GM23338 (cell line): ENCODE data around the gene DIAPH3. TPM values are rescaled to one million over a fixed set of nuclear protein-coding genes. Genes with fewer than 3 reads are reported as not detected.
A peak's percentile ranks its signal among the peaks of the same experiment; 100 is the strongest.

Source experiments
- ATAC-seq: fragments of 200-7000 bp; cut with Tn5 transposase; 3 replicates; pipeline ENCODE4 v1.9.1; 2020
- DNase-seq: peaks from one replicate; pipeline ENCODE4 v3.0.0-alpha.2; 2015; ENCODE audit warnings: low spot score
- H2AFZ ChIP-seq: fragments of 200-600 bp; sonication (generic); 2 replicates; pipeline ENCODE4 v1.8.0; 2016; ENCODE audit warnings: antibody characterized with exemption, mild to moderate bottlenecking, moderate library complexity
- H3F3A ChIP-seq: fragments of 200-600 bp; sonication (generic); replicated peaks from 2 replicates; pipeline ENCODE4 v1.8.0; 2017; ENCODE audit warnings: antibody characterized with exemption, mixed run types, low read depth
- H3K27ac ChIP-seq: fragments of 200-600 bp; sonication (generic); 2 replicates; pipeline ENCODE4 v1.6.1; 2016; ENCODE audit warnings: low read depth
- H3K27me3 ChIP-seq: fragments of 200-600 bp; sonication (generic); 2 replicates; pipeline ENCODE4 v1.8.0; 2016; ENCODE audit warnings: mild to moderate bottlenecking, mixed run types, moderate library complexity; ENCODE audit not compliant: insufficient read depth
- H3K36me3 ChIP-seq: fragments of 200-600 bp; sonication (generic); 2 replicates; pipeline ENCODE4 v1.8.0; 2016; ENCODE audit warnings: mild to moderate bottlenecking; ENCODE audit not compliant: insufficient read depth
- H3K4me1 ChIP-seq: fragments of 200-600 bp; sonication (generic); 2 replicates; pipeline ENCODE4 v1.8.0; 2016; ENCODE audit warnings: mild to moderate bottlenecking, moderate library complexity; ENCODE audit not compliant: insufficient read depth
- H3K4me2 ChIP-seq: fragments of 200-600 bp; sonication (generic); 2 replicates; pipeline ENCODE4 v1.7.1; 2017; ENCODE audit warnings: mixed run types
- H3K4me3 ChIP-seq: fragments of 200-600 bp; sonication (generic); 2 replicates; pipeline ENCODE4 v1.6.1; 2016; ENCODE audit warnings: mixed run types
- H3K79me2 ChIP-seq: fragments of 200-600 bp; sonication (generic); replicated peaks from 2 replicates; pipeline ENCODE4 v1.8.0; 2017; ENCODE audit warnings: mild to moderate bottlenecking; ENCODE audit not compliant: insufficient read depth
- H3K9me2 ChIP-seq: fragments of 200-600 bp; sonication (generic); 2 replicates; pipeline ENCODE4 v1.8.0; 2017; ENCODE audit not compliant: insufficient read depth
- H4K20me1 ChIP-seq: fragments of 200-600 bp; sonication (generic); replicated peaks from 2 replicates; pipeline ENCODE4 v1.8.0; 2017; ENCODE audit warnings: mild to moderate bottlenecking; ENCODE audit not compliant: insufficient read depth
- H3K27ac Mint-ChIP-seq: 2 replicates; pipeline ENCODE4 v1.8.0; 2020; ENCODE audit warnings: inconsistent platforms, mild to moderate bottlenecking, moderate library complexity, mixed read lengths
- H3K27me3 Mint-ChIP-seq: 3 replicates; pipeline ENCODE4 v1.8.0; 2022; ENCODE audit warnings: low read depth, mild to moderate bottlenecking, moderate library complexity, mixed read lengths, inconsistent platforms; ENCODE audit not compliant: insufficient read depth, poor library complexity
- H3K36me3 Mint-ChIP-seq: 3 replicates; pipeline ENCODE4 v1.8.0; 2021; ENCODE audit warnings: low read depth, mild to moderate bottlenecking, inconsistent platforms, moderate library complexity, mixed read lengths
- H3K4me1 Mint-ChIP-seq: 3 replicates; pipeline ENCODE4 v1.8.0; 2020; ENCODE audit warnings: mild to moderate bottlenecking, inconsistent platforms, mixed read lengths
- H3K4me3 Mint-ChIP-seq: 3 replicates; pipeline ENCODE4 v1.8.0; 2021; ENCODE audit warnings: moderate library complexity, mild to moderate bottlenecking, inconsistent platforms, mixed read lengths
- H3K9me3 Mint-ChIP-seq: 3 replicates; pipeline ENCODE4 v1.8.0; 2020; ENCODE audit warnings: moderate library complexity, mild to moderate bottlenecking, inconsistent platforms, mixed read lengths
- CREB1 ChIP-seq: fragments of 250-450 bp; sonication (Bioruptor Pico); IDR thresholded peaks from 2 replicates; pipeline ENCODE4 v1.5.0; 2020; ENCODE audit warnings: low read depth, mild to moderate bottlenecking, moderate library complexity
- CTCF ChIP-seq, 2 experiments: fragments of 200-600 bp in 1 of 2; sonication (generic) in 1 of 2; conservative IDR thresholded peaks; 2 replicates each; pipeline versions ENCODE4 v1.5.1 to v1.6.1; 2016 to 2017; ENCODE audit warnings: antibody characterized with exemption in 2 of 2, low read depth in 2 of 2, mild to moderate bottlenecking in 2 of 2, moderate library complexity in 1 of 2
- ETS1 ChIP-seq: IDR thresholded peaks from 2 replicates; pipeline ENCODE4 v1.6.1; 2016; ENCODE audit warnings: antibody characterized with exemption
- EZH2 ChIP-seq: fragments of 200-600 bp; sonication (generic); IDR thresholded peaks from one replicate; pipeline ENCODE4 v1.8.0; 2017; ENCODE audit warnings: antibody characterized with exemption, mild to moderate bottlenecking, low read depth; ENCODE audit not compliant: unreplicated experiment
- EZH2phosphoT487 ChIP-seq: fragments of 200-600 bp; sonication (generic); IDR thresholded peaks from one replicate; pipeline ENCODE4 v1.8.1; 2018; ENCODE audit warnings: antibody characterized with exemption; ENCODE audit not compliant: unreplicated experiment
- JUNB ChIP-seq: IDR thresholded peaks from one replicate; pipeline ENCODE4 v1.6.1; 2016; ENCODE audit warnings: antibody characterized with exemption; ENCODE audit not compliant: unreplicated experiment
- POLR2AphosphoS5 ChIP-seq: IDR thresholded peaks from 2 replicates; pipeline ENCODE4 v1.6.1; 2016; ENCODE audit warnings: antibody characterized with exemption, low read depth
- STAT1 ChIP-seq: IDR thresholded peaks from one replicate; pipeline ENCODE4 v1.6.1; 2016; ENCODE audit warnings: antibody characterized with exemption; ENCODE audit not compliant: unreplicated experiment
- ZNF114 ChIP-seq: fragments of 250-450 bp; sonication (Bioruptor Pico); IDR thresholded peaks from 2 replicates; pipeline ENCODE4 v1.5.0; 2020; ENCODE audit warnings: mild to moderate bottlenecking, moderate library complexity
- ZNF331 ChIP-seq: fragments of 250-450 bp; sonication (Bioruptor Pico); IDR thresholded peaks from 2 replicates; pipeline ENCODE4 v1.5.0; 2020; ENCODE audit warnings: low read depth, mild to moderate bottlenecking, moderate library complexity
- polyA plus RNA-seq: library from polyadenylated mRNA; unstranded; fragments of >200 nt; fragmentation: Nextera tagmentation; extraction: Ambion mirVana; gene quantifications from 2 replicates; pipeline ENCODE4 v1.2.1, GENCODE V29; 2016
- total RNA-seq: library from RNA; depleted of rRNA; stranded (reverse); fragments of >200 nt; shearing (Covaris generic); gene quantifications from 2 replicates; pipeline ENCODE4 v1.2.3, GENCODE V29; 2014

DIAPH3 gene
- total and polyA plus RNA-seq, 2 experiments from 2014 or later: 23.4 to 30.2 TPM

- H3K4me3 Mint-ChIP-seq: no peak overlapping the region
- DNase-seq: no peak
- ATAC-seq: no peak
- Histone ChIP-seq H3F3A (no peaks in the 10 kb centered on the region), H3K27ac (no peak overlapping the region), H4K20me1 (no peaks in the 10 kb centered on the region), H3K79me2 (peaks cover 73% of the 10 kb centered on the region), H3K9me2 (no peaks in the 10 kb centered on the region), H3K4me2 (no peak overlapping the region), H3K27me3 (no peaks in the 10 kb centered on the region), H3K4me3 (no peak overlapping the region), H2AFZ (no peak overlapping the region), H3K36me3 (no peaks in the 10 kb centered on the region), H3K4me1 (peaks cover 9% of the 10 kb centered on the region; the same call in 1 of the 2 replicates)
- TF ChIP-seq EZH2phosphoT487 (no peak), CREB1 (CRISPR knock-in tag) (no peak), ZNF331 (CRISPR knock-in tag) (no peak), EZH2 (no peak), JUNB (no peak), ETS1 (no peak), CTCF (conservative IDR thresholded peaks at IDR 0.05; ENCODE audit: low read depth in 2 of 2) (no peak), ZNF114 (CRISPR knock-in tag) (no peak), STAT1 (no peak)
- 0 out of 3 replicates have a peak, but pooled peaks cover 2% of the 10 kb centered on the region for H3K36me3 Mint-ChIP-seq
- H3K9me3 Mint-ChIP-seq: no peaks in the 10 kb centered on the region
- H3K27ac Mint-ChIP-seq: peak overlapping the region; percentile 64; the same call in 1 of the 2 replicates
- H3K27me3 Mint-ChIP-seq: no peaks in the 10 kb centered on the region
- peaks cover 10% of the 10 kb centered on the region; the same call in 2 of the 3 replicates for H3K4me1 Mint-ChIP-seq
Measured at GRCh38 chr13:60135344-60135743, 28.4 kb downstream of the DIAPH3 start.

GRCh38 chr13:60134376-60134775 lies 29.4 kb downstream of the DIAPH3 start:
- H3K36me3 Mint-ChIP-seq: 0 out of 3 replicates have a peak, but pooled peaks cover 2% of the 10 kb centered on the region
- peak overlapping the region; percentile 56; the same call in 1 of the 2 replicates for H3K27ac Mint-ChIP-seq
- Histone ChIP-seq H3K4me2 (no peak overlapping the region), H3F3A (no peaks in the 10 kb centered on the region), H3K27ac (peak overlapping the region; percentile 46; the same call in 1 of the 2 replicates), H3K4me1 (peaks cover 9% of the 10 kb centered on the region; the same call in 1 of the 2 replicates), H3K36me3 (no peaks in the 10 kb centered on the region), H3K27me3 (no peaks in the 10 kb centered on the region), H3K79me2 (peaks cover 64% of the 10 kb centered on the region), H3K4me3 (no peak overlapping the region), H3K9me2 (no peaks in the 10 kb centered on the region), H4K20me1 (no peaks in the 10 kb centered on the region), H2AFZ (no peak overlapping the region)
- no peaks in the 10 kb centered on the region for H3K9me3 Mint-ChIP-seq
- peak; percentile 80 for DNase-seq
- peaks cover 10% of the 10 kb centered on the region; the same call in 2 of the 3 replicates for H3K4me1 Mint-ChIP-seq
- peak; percentile 100 for ATAC-seq
- TF ChIP-seq EZH2phosphoT487 (no peak), CTCF (conservative IDR thresholded peaks at IDR 0.05; ENCODE audit: low read depth in 2 of 2) (peak; percentile 67 to 80), ETS1 (no peak), POLR2AphosphoS5 (no peak)
- H3K27me3 Mint-ChIP-seq: no peaks in the 10 kb centered on the region
- H3K4me3 Mint-ChIP-seq: no peak overlapping the region
